Superior temporal gyrus (tissue), 1 donor: Measurements from ENCODE around the gene CD7.

Experiments used
- DNase-seq: peaks from one replicate; pipeline ENCODE4 v3.0.0-alpha.2; 2016; ENCODE audit errors: extremely low spot score

CD7 gene

DNA sequence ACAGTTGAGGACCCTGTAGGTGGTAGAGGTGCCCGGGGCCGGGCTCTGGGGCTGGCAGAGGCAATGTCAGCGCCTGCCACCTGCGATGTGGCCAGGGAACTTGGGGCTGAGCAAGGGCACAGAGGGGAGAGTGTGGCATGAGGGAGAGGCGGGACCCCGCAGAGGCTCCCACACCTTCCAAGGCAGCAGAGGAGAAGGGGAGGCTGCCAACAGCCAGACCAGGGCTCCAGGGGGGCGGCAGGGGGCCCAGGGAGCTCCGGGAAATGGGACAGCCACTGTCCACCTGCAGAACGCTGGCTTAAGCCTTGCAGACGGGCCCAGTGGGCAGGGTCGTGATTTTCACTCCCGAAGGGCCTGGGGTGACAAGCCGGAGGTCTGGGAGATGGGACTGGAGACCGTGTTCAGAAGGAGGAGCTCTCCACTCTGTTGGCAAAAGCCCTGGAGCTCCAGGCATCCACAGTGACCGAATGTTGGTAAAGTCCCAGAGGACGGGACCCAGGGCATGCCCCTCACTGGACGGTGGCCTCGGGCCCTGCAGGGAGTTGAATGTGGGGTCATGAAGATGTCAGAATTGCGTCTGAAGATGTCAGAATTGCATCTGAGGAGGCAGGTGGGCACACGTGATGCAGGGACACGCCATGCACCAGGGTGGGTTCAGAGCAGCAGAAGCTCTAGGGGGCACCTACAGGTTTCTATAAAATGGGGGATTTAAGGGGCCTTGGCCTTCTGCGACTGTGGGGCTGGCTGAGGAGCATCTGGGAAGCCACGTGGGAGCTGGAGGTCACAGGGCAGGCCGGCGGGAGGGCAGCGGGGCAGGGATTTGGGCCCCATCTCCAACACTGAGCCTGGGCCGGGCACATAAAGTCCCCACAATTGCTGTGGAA lies 18.6 kb downstream of the CD7 start:
- DNase-seq = no peak

DNA sequence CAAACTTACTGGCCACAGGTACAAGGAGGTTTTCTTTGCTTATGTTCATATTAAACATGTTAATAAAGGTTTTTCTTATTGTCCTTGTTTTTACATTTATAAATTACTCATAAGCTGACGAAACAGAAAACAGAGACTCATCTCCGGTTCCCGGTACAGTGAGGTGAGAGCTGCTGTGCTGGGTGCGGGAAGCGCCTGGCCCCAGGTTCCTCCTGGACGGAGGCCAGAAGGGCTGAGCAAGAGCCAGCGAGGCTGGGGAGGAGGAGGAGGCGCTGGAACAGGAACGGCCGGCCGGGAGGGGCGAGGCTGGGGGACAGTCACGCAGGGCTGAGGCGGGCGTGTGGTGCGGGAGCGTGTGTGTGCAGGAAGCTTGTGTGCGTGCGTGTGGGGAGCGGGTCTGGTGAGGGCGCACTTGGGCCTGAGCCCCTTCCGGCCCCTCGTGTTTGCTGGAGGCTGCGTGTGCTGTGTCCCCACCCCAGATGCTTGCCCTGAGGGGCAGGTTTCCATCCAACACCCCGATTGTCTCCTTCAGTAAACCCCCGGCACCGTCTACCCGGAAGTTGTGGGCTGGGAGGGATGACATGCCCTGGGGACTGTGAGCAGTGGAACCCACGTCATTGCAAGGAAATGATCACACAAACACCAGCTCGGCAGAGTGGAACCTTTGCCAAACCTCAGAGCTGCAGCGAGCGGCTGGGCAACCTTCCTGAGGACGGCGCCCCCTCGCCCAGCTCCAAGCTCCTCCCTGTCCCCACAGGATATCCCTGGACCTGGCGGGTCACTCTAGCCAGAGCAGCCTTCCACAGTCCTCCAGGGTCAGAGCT lies 19.5 kb downstream of the CD7 start:
- DNase-seq = peak; percentile 55

DNA sequence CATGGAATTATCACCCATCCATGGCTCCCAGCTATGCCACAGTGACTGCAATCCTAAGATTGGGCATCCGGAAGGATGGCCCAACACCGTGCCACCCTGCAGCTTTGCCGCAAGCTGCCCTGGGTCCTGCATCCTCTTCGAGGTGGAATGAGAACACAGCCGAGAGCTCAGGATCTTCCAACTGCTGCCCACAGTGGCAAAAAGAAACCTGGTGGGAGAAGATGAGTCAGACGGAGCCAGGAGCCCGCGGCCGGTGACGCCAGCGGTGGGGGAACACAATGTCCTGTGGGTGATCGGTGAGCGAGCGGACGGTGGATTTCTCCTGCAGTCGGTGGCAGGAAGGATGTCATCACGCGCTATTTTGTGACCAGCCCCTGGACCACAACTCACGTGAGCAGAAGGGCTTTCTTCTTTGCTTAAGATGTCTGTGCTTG lies 20.1 kb downstream of the CD7 start:
- peak; percentile 54 for DNase-seq

DNA sequence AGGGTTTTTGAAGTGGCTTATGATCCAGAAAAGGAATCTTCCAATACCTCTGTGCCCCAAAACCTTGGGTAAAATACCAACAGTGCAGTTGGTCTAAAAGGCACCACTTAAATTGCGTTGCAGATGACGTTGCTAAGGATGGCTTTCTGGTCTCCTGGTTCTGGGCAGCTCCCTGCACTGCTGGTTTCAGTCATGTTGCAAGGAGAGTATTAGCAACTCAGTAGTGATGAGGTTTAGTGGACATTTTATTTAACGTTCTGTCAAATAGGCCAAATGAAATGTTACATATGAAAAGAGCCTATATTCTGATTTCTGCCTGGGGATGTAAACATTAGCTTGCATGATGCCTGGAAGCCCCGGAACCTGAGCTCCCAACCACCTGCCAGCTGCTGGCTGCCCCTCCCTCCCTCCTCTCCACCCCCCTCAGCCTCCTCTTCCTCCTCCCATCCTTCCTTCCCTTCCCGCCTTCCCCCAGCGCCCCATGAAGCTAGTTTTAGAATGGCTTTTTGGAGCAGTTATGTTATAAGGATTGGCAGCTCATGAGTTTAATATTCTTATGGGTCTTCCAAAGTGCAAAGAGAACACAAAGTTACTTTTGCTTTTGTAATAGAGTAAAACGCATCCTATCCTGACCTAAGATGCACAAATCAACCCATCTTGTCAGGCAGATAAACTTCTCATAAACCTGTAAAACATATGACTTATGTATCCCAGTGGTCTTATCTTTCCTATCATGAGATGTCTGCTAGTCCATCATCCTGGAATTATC lies 20.7 kb downstream of the CD7 start:
- no peak for DNase-seq

DNA sequence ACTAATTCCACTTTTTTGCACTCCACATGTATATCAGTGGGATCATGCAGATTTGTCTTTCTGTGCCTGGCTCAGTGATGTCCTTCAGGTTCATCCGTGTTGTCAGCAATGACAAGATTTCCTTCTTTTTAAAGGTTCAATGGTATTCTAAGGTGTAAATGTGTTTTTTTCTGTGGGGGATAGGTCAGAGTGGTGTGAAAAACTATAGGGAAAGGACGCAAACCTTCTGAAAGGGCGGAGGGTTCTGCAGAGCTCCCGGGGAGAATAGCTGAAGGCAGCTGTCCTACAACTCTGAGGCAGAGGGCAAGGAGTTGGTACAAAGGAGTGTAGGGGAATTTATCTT lies 22.0 kb downstream of the CD7 start:
- DNase-seq = no peak

DNA sequence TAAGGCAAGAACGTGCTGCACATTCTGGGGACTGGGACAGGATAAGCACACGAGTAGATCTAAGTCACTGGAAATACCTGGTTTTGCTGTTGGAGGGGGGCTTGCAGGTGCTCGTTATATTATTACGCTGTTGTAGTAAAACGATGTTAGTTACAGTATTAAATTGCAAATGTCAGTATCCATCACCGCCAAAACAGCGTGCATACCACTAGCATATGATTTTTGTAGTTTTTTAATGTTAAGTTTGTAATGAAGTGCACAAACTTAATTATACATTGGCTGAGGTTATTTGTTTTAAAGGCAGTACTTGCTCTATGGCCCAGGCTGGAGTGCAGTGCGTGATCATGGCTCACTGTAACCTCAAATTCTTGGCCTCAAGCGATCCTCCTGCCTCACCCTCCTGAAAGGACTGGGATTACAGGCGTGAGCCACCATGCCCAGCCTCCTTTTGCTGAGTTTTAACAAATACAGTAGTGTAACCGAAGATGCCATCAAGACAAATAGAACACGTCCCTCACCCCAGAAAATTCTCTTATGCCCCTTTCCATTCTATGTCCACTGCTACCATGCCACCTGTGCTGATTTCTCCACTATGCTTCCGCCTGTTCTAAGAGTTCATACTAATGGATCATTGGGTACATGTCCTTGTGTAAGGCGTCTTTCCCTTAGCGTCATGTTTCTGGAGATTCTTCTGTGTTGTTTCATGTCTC lies 23.2 kb downstream of the CD7 start:
- no peak for DNase-seq

DNA sequence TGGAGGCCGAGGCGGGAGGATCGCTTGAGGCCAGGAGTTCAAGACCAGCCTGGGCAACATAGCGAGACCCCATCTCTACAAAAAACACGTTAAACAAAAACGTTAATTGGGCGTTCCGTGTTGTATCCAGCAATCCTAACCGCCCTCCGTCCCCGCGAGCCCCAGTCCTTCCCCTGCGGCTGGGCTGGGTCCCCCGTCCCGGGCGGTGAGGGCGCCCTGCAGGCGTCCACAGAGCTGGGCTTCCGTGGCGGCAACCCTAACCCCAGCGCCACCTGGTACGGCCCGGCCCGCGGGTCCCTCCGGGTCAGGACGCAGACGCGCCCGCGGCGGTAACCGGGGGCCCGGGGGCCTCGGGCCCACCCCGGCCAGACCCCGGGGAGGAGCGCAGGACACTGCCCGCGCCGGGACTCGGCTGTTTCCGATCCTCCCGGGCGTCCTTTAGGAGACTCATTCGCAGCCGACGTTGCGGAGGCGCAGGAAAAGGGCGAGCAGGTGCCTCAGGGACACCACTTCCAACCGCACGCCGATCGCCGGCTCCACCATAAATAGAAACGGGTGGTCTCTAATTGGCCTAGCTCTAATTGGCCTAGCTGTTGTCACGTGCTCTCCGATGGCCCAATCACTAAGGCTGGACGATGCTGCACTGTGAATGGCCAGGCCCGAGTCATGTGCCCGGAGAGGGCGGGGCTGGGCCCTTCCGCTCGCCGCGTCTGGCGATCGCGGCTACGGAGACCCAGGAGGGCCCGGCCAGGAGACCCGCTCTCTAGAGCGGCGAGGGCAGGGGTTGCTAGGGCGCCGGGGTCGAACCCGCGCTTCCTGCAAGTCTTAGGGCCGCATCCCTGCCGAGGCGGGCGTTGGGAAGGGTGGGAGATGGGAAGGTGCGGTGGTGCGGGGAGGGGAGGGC lies 24.9 kb downstream of the CD7 start:
- peak; percentile 99 for DNase-seq

DNA sequence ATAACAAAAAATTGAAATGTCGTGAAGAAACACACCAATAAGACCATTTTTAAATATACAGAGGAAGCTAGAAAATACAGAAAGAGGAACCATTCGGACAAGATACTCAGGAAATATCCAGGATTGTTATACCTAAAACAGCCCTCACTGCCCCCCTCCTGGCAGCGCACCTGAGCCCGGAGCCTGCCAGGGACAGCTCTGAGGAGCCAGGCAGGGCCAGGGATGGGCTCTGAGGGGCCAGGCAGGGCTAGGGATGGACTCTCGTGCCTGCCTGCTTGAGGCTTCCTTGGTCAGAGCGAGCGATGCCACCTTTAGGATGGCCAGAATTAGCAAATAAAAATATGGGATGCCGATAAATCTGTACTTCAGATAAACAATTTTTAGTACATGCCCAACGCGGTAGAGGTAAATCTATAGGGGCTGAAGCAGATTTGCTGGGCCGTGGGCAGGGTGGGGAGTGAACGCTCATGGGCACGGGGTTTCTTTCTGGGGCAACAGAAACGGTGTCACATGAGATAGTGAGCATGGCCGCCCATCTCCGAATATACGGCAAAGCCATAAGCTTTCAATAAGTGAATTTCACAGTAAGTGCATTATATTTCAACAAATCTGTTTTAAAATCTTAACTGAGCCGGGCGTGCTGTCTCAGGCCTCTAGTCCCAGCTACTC lies 25.7 kb downstream of the CD7 start:
- no peak for DNase-seq

DNA sequence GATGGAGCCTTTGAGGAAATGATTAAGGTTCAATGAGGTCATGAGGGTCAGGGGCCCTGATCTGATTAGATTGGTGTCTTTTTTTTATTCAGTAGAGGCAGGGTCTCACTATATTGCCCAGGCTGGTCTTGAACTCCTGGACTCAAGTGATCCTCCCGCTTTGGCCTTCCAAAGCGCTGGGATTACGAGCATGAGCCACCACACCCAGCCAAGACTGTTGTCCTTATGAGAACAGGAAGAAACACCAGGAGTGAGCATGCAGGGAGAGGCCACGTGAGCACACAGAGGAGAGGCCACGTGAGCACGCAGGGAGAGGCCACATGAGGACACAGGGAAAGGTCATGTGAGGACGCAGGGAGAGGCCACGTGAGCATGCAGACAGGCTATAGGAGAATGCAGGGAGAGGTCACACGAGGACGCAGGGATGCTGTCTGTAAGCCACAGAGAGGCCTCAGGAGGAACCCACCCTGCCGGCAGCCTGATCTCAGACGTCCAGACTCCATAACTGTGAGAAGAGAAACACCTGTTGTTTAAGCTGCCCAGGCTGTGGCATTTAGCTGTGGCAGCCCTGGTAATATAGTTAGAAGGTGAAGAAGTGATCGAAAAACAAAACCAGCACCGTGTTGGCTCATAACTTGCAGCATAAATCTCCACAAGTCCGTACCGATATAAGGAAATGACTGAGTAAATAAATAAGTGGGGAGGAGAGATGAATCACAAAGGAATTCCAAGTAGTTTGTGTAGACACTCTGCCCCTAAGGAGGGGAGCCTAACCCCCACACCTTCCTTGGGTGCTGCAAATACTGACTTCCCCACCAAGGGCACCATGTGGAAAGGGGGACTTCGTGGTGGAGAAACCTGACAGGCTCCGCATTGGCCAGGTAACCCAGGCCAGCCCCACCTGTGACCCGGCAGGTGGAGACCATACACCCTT lies 29.3 kb downstream of the CD7 start:
- DNase-seq = no peak

DNA sequence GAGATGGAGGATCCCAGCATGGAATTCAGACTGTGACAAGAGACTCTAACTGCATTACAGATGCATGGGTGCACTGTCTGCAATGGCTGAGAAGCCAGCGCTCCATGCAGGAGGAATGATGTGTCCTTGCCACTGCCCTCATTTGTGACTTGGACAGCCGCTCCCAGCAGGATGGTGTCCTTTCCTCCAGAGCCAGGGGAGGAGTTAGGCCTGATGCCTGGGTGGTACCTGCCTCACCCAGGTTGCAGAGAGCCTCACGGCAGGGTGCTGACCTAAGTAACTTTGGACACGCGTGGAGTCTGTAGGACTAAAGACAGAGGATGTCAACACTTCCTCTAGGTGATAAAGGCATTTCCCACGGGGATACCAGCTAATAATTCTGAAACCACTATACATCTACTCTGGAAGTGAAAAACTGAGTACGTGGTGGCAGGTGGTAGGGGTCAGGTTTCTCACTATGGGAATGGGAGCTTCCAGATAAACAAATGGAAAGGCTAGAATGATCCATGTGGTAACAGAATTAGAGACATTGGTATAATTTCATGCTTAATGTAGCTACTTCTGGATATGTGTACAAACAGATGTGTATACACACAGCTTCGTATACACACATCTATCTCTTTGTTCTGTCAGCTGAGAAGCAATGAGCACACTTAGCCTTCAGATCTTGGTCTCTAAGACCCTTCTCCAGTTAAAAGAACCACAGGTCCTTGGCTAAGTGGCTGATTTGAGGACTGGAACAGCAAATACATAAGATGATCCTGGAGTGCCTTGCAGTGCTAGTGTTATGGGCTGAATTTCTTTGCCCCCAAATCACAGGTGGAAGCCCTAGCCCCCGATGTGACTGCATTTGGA lies 30.2 kb downstream of the CD7 start:
- no peak for DNase-seq

DNA sequence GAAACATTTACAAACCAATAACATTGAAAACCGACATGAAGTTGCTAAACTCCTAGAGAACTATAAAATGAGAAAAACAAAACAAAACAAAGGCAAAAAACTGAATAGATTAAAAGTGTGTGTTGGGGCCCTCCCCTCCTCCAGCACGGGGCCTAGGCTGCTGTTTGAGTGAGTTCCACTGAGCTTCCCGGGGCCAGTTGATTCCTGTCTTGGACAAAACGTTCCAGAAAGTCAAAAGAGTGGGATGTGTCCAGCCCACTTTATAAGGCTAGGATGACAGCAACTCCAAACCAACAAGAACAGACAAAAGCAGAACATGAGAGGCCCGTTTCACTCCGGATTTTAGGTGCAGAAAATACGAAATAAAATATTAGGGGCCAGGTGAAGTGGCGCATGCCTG lies 32.3 kb downstream of the CD7 start:
- no peak for DNase-seq

DNA sequence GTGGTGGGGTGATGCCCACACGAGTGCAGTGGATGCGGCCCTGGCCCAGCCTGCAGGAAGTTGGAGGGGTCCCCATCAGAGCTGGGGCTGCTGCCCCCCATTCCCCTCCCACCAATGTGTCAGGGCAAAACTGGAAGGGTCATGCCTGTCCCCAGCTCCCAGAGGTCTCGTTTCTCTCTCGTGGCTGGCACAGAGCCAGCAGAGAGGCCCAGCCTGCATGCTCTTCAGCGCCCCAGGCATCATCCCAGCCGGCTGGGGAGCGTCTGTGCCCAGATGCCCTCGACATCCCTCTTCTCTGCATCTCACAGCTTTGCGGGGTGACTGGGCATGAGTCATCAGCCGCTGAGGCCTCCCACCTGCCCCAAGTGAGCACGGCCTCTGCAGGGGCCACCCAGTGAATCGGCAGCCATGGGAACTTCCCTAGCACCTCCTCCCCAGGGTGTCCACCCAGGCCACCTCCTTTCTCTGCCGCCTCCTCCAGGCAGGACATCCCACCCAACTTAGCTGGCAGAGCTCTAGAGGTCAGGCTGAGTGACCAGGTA lies 34.1 kb downstream of the CD7 start:
- DNase-seq = no peak

DNA sequence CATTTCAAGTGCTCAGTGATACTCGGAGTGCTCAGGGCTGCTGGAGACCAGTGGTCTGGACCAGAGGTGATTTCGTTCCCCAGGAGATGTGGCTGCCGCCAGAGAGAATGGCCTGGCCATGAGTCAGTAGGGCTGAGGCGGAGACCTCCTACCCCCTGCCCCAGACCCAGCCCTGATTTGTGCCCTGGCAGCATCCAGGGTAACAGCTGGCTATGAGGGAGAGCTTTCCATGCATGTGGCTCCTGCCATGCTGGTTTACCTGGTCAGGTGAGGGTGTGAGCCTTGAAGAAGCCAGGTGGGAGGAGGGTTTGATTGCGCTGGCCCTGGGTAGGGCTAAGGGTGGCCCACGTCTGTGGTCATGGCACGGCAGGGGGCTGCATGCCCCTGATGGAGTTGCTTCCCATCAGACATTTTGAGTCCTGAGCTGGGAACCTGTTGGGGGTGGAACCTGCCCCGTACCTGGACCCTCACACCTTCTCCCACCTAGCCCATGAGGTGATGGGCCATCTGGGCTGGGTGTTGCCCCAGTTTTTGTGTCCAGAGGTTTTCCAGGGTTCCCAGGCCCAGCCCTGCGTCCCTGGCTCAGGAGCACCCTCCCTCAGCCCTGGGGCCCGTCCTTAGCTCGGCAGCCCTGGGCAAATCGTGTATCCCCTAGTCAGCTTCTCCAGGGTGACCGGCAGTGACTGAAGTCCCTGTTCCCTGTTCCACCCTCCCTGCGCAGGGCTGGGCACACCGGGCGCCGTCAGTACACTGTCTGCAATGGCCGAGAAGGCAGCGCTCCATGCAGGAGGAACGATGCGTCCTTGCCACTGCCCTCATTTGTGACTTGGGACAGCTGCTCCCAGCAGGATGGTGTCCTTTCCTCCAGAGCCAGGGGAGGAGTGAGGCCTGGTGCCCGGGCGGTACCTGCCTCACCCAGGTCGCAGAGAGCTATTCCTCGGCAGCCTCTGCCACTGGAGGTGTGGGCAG lies 34.9 kb downstream of the CD7 start:
- no peak for DNase-seq

DNA sequence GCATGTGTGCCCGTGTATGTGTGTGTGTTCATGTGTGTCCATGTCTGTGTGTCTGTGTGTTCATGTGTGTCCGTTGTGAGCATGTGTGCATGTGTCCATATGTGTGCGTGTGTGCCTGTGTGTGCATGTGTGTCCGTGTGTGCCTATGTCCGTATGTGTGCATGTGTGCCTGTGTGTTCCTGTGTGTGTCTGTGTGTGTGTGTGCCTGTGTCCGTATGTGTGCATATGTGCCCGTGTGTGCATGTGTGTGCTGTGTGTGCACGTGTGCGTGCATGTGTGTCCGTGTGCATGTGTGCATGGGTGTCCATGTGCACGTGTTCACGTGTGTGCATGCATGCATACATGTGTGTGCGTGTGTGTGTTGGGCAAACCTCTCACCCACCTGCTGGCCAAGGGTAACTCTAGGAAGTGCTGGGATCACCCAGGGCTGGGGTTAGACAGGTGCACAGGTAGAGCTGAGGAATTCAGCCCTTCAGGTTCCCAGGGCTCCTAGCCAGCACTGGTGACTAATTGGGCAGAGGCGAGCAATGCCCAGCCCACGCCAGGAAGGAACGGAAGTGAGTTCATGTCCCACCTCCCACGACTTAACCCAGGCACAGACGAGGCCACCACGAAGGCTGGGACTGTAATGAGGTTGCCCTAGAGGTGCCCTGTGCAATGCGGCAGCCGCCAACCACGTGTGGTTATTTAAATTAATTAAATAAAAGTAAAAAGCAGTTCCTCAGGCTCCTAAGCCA lies 35.7 kb downstream of the CD7 start:
- DNase-seq = no peak

DNA sequence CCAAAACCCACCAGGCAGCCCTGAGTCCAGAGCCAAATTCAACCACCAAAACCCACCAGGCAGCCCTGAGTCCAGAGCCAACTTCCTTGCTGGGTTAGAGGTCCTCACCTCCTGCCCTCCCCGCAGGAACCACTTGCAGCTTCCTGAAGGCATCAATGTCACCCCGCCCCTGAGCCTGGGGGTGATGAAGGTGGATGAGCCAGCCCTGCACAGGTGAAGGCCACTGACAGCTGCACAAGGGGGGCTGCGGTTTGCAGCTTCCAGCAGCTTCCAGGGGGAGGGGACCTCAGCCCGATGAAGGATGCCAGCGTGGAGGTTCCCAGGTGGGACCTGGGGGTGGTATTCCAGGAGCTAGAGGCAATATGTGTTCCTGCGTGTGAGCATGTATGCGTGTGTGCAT lies 36.3 kb downstream of the CD7 start:
- no peak for DNase-seq

DNA sequence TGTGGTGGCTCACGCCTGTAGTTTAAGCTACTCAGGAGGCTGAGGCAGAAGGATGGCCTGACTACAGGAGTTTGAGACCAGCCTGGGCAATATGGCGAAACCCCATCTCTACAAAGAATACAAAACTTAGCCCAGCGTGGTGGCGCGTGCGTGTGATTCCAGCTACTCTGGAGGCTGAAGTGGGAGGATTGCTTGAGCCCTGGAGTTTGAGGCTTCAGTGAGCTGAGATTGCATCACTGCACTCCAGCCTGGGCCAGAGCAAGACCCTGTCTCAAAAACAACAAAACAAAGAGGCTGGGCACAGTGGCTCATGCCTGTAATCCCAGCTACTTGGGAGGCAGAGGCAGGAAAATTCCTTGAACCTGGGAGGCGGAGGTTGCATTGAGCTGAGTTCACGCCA lies 36.9 kb downstream of the CD7 start:
- no peak for DNase-seq
